PFSK-1 (cell line): ENCODE measurements around the gene HS1BP3.

Experiments
- FOXP2 ChIP-seq: optimal IDR thresholded peaks from 2 replicates; pipeline ENCODE3; 2011; ENCODE audit warnings: borderline replicate concordance, control low read depth, inconsistent platforms; ENCODE audit not compliant: insufficient read depth; ENCODE audit errors: extremely low read length, extremely low read depth
- POLR2AphosphoS5 ChIP-seq: IDR thresholded peaks from 2 replicates; pipeline ENCODE4 v1.6.1; 2012; ENCODE audit warnings: low read depth, mild to moderate bottlenecking, control low read depth, low read length, moderate library complexity
- SIN3A ChIP-seq: IDR thresholded peaks from 2 replicates; pipeline ENCODE4 v1.6.1; 2012; ENCODE audit warnings: mild to moderate bottlenecking, low read length, moderate library complexity, borderline replicate concordance; ENCODE audit not compliant: insufficient read depth
- TAF1 ChIP-seq: IDR thresholded peaks from 2 replicates; pipeline ENCODE4 v1.6.1; 2012; ENCODE audit warnings: low read length, control low read depth, borderline replicate concordance; ENCODE audit not compliant: insufficient read depth
- TF ChIP-seq, protein P1 (sequence below), 2 experiments: IDR thresholded peaks; 2 replicates each; pipeline versions ENCODE4 v1.6.1 to v1.8.0; 2011 to 2012; ENCODE audit warnings: low read depth in 2 of 2, low read length in 2 of 2, control low read depth in 1 of 2, inconsistent platforms in 1 of 2, mild to moderate bottlenecking in 1 of 2, moderate library complexity in 1 of 2; ENCODE audit not compliant: insufficient read depth in 1 of 2

HS1BP3 gene

DNA sequence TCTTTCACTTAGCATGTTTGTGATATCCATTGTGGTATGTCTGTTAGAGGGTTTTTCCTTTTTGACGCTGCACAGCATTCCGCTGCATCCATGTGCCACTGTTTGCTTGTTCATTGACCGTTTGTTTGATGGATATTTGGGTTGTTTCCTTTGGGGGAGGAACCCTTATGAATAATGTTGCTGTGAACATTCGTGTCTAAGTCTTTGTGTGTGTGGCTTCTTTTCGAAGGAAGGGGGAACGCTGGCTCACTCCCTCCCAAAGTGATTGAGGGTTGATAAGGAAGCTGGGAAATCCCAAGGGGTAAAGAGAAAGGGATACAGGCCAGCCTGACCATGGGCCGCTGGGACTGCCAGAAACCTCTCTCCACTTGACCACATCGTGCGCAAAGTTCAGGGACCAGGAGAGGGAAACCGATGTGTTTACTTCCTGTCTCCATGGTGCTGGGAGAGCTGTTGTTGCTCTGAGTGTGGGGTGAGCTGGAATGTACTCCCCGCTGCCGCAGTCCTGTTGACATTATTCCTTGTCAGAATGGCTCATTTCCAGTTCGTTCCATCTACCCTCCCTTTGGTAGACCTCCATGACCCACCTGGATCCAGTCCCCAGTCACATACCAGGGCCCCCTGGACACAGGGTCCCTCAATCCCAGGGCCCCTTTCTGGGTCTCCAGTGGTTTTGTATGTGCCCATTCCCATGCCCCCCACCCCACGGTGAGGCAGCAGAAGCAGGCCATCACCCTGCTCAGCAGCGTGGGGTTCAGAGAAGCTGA, 39.6 kb downstream of the HS1BP3 start:
- TF ChIP-seq POLR2AphosphoS5 = no peak
- no peak for TF ChIP-seq SIN3A
- peak; percentile 89 for TF ChIP-seq FOXP2

DNA sequence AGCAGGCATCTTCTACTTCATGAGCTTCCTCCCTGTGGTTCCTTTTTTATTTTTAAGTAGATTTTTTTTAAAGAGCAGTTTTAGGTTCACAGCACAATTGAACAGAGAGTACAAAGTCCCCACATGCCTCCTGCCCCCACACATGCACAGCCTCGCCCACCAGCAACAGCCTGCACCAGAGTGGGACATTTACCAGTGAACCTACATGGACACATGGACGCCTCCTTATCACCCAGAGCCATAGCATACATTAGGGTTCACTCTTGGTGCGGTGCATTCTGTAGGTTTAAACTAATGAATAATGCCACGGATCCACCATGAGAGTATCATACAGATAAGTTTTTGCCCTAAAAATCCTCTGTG, 40.9 kb downstream of the HS1BP3 start:
- TF ChIP-seq FOXP2 (no peak), TAF1 (no peak), POLR2AphosphoS5 (no peak)
- TF ChIP-seq, protein P1, sequence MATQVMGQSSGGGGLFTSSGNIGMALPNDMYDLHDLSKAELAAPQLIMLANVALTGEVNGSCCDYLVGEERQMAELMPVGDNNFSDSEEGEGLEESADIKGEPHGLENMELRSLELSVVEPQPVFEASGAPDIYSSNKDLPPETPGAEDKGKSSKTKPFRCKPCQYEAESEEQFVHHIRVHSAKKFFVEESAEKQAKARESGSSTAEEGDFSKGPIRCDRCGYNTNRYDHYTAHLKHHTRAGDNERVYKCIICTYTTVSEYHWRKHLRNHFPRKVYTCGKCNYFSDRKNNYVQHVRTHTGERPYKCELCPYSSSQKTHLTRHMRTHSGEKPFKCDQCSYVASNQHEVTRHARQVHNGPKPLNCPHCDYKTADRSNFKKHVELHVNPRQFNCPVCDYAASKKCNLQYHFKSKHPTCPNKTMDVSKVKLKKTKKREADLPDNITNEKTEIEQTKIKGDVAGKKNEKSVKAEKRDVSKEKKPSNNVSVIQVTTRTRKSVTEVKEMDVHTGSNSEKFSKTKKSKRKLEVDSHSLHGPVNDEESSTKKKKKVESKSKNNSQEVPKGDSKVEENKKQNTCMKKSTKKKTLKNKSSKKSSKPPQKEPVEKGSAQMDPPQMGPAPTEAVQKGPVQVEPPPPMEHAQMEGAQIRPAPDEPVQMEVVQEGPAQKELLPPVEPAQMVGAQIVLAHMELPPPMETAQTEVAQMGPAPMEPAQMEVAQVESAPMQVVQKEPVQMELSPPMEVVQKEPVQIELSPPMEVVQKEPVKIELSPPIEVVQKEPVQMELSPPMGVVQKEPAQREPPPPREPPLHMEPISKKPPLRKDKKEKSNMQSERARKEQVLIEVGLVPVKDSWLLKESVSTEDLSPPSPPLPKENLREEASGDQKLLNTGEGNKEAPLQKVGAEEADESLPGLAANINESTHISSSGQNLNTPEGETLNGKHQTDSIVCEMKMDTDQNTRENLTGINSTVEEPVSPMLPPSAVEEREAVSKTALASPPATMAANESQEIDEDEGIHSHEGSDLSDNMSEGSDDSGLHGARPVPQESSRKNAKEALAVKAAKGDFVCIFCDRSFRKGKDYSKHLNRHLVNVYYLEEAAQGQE (IDR thresholded peaks at IDR 0.05; ENCODE audit: insufficient read depth in 1 of 2, low read depth in 2 of 2, low read length in 2 of 2) = no peak

DNA sequence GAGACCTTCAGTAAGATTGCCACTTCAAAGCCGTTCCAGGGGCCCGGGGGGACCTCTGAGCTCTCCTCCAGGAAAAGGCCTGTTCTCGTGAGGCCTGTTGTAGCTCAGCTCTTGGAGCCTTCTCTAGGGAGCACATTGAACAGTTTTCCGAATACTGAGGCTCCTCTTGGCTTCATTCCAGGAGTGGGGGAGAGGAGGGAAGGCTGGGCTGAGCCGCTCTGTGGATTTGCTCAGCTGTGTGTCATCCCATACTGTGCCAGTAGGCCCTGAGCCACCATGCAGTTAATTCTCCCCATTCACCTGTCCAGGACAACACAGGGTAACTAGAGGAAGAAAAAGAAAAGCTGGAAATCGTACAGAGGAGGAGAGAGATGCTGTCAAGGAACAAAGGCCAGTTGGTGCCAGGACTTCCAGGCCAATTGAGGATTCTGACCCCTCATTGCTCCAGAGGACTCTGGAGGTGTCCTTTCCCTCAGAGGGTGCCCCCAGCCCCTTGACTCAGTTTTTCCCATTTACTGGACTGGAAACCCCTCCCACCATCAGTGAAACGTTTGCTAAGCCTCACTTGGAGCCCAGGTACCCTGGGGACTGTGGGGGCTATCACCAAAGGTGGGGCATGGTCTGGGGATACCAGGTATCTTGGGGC, 41.4 kb downstream of the HS1BP3 start:
- TF ChIP-seq TAF1 = no peak
- no peak for TF ChIP-seq POLR2AphosphoS5
- TF ChIP-seq, protein P1 (IDR thresholded peaks at IDR 0.05; ENCODE audit: insufficient read depth in 1 of 2, low read depth in 2 of 2, low read length in 2 of 2) = no peak
- TF ChIP-seq SIN3A = no peak
- no peak for TF ChIP-seq FOXP2

- TF ChIP-seq SIN3A = no peak
- no peak for TF ChIP-seq TAF1
- TF ChIP-seq, protein P1 (IDR thresholded peaks at IDR 0.05; ENCODE audit: insufficient read depth in 1 of 2, low read depth in 2 of 2, low read length in 2 of 2) = no peak
Observed at GRCh38 chr2:20608666-20609348, 42.1 kb downstream of the HS1BP3 start.

- TF ChIP-seq TAF1 (no peak), FOXP2 (no peak), POLR2AphosphoS5 (no peak), SIN3A (no peak)
- TF ChIP-seq, protein P1 (IDR thresholded peaks at IDR 0.05; ENCODE audit: insufficient read depth in 1 of 2, low read depth in 2 of 2, low read length in 2 of 2) = no peak
Observed at GRCh38 chr2:20607446-20607845, 43.5 kb downstream of the HS1BP3 start.
